HG02642 (cell line): Measurements from ENCODE around the gene ALPG.
"Not testable (repeated sequence)": the region's sequence is repeated elsewhere in the genome, so short reads cannot be mapped to it uniquely, and the experiment has no call there.

Experiments used
- ATAC-seq: cut with Tn5 transposase; IDR thresholded peaks from one replicate; pipeline ENCODE4 v1.9.1; 2021; ENCODE audit warnings: mild to moderate bottlenecking; ENCODE audit not compliant: unreplicated experiment, poor library complexity

Gene ALPG

GRCh38 chr2:232406556-232407310 lies at the start of gene ALPG:
Gene ALPG (plus strand): TSS chr2:232406844. CDS start chr2:232406895, 51 bp downstream.
- no peak for ATAC-seq

DNA sequence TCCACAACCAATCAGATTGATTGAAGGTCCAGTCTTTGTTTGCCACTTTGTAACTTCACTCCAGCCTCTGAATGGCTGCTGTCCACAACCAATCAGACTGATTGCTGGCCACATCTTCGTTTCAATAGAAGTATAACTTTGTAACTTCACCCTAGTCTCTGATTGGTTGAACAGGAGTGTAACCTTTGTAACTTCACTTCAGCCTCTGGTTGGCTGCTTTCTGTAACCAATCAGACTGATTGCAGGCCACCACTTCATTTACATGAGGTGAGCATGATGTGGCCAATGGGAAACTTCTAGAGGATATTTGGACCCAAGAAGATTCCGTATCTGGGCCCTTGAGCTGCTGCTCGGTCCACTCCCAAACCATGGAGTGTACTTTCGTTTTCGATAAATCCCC lies 45.0 kb upstream of the ALPG start:
- no peak for ATAC-seq

DNA sequence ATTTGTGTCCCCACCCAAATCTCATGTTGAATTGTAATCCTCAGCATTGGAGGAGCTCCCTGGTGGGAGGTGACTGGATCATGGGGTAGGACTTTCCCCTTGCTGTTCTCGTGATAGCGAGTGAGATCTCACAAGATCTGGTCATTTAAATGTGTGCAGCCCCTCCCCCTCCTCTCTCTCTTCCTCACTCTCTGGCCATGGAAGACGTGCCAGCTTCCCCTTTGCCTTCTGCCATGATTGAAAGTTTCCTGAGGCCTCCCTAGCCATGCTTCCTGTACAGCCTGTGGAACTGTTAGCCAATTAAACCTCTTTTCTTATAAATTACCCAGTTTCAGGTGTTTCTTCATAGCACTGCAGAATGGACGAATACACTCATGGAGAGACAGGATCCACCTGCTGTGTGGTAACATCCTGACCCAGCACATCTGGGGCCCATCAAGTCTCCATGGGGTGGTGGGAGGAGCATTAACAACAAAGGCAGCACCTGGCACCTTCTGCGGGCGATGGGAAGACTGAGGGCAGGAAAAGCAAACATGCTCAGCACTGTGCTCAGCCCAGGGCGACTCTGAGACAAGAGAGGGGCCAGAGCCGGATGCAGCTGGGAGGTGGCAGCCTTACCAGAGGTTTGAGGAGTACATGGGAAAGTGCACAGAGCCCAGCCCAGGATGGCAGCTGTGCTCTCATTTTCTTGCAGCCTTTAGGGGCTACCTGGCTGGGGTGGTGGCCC lies 44.3 kb upstream of the ALPG start:
- no peak for ATAC-seq

GRCh38 chr2:232363064-232363783 lies 43.4 kb upstream of the ALPG start:
- ATAC-seq, result not testable (repeated sequence)

DNA sequence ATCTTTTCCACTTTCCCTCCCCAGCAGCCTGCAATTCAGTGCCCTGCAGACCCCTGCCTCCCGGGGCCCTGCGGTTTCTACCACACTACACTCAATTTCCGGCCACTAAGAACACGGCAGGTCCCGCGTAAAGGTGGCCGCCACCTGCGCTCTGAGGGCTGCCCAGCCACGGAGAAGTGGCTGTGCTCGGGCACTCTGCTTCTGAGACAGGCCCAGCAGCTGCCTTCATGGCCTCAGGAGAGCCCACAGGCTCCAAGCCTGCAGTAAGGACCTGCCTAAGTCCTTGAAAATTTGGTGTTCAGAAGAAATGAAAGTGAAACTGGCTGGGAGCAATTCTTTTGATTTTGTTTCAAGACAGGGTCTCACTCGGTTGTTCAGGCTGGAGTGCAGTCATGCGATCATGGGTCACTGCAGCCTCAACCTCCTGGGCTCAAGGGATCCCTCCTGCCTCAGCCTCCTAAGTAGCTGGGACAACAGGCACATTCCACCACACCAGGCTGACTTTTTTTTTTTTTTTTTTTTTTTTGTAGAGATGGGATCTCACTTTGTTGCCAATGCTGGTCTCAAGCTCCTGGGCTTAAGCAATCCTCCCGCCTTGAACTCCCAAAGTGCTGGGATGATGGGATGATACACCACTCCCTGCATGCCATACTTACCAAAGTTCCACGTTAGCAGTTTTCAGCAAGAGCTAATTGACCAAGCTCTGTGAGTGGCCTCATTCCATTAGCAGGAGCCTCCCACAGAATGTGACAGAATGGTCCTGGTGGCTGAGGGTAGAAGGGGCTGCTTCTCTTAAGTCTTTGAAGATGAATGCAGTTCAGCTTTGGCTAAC lies 42.6 kb upstream of the ALPG start:
- ATAC-seq, result no peak

GRCh38 chr2:232364806-232365594 lies 41.6 kb upstream of the ALPG start:
- not testable (repeated sequence) for ATAC-seq

GRCh38 chr2:232365621-232366321 lies 40.9 kb upstream of the ALPG start:
- peak; percentile 44 for ATAC-seq

DNA sequence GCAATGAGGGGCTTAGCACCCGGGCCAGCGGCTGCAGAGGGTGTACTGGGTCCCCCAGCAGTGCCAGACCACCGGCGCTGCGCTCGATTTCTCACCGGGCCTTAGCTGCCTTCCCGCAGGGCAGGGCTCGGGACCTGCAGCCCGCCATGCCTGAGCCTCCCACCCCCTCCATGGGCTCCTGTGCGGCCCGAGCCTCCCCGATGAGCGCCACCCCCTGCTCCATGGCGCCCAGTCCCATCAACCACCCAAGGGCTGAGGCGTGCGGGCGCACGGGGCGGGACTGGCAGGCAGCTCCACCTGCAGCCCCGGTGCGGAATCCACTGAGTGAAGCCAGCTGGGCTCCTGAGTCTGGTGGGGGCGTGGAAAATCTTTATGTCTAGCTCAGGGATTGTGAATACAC lies 40.2 kb upstream of the ALPG start:
- ATAC-seq, result not testable (repeated sequence)

DNA sequence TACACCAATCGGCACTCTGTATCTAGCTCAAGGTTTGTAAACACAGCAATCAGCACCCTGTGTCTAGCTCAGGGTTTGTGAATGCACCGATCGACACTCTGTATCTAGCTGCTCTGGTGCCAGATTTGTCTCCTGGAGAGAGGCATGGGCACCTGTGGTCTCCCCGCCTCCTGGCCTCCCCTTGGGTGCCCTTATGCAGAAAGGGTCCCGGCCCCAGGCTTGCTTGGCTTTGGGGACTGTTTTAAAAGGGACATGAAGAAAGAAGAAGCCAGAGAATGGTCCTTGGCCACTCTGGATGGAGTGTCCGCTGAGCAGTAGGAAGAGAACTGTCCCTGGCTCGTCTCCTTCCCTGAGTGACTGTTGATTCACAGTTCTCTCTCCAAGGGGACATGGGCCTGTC lies 39.6 kb upstream of the ALPG start:
- ATAC-seq, result no peak

- ATAC-seq, result no peak
Observed at GRCh38 chr2:232367591-232368233, 38.9 kb upstream of the ALPG start.

DNA sequence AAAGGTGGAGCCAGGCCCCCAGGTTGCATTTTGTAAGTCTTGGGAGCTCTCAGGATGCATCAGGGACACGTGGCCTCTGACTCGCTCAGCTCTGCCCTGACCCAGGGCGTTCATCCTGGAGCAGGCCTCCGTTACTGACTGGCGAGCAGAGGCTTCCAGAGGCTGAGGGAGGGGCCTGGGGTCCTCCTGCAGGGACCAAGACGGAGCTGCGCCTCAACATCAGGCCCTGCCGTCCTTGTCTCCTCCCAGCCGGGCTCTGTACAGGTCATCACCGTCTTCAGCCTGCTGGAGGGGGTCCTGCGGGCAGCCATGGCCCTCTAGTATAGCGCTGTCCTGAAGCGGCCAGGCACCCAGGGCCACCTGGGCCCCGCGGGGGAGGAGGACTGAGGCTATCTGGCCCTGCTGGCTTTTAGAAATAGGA lies 38.3 kb upstream of the ALPG start:
- no peak for ATAC-seq

- no peak for ATAC-seq
Observed at GRCh38 chr2:232369126-232369951, 37.3 kb upstream of the ALPG start.

DNA sequence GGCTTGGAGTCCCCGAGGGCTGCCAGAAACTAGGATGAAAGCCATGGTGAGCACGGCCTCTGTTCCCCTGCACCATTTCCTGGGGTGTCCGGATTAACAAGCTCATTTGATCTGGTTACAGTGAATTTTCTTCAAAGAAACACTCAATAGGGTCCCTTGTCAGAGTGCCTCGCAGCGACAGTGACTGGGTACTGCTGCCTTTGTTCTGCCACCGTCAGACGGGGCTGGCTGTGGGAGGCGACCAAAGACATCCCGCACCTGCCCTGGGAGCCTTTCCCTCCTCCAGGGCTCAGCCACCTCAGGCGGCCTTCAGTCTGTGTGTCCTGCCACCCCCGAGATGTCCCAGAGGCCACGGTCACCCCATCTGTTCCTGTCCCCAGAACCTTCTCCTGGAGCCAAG lies 36.6 kb upstream of the ALPG start:
- ATAC-seq, result not testable (repeated sequence)

DNA sequence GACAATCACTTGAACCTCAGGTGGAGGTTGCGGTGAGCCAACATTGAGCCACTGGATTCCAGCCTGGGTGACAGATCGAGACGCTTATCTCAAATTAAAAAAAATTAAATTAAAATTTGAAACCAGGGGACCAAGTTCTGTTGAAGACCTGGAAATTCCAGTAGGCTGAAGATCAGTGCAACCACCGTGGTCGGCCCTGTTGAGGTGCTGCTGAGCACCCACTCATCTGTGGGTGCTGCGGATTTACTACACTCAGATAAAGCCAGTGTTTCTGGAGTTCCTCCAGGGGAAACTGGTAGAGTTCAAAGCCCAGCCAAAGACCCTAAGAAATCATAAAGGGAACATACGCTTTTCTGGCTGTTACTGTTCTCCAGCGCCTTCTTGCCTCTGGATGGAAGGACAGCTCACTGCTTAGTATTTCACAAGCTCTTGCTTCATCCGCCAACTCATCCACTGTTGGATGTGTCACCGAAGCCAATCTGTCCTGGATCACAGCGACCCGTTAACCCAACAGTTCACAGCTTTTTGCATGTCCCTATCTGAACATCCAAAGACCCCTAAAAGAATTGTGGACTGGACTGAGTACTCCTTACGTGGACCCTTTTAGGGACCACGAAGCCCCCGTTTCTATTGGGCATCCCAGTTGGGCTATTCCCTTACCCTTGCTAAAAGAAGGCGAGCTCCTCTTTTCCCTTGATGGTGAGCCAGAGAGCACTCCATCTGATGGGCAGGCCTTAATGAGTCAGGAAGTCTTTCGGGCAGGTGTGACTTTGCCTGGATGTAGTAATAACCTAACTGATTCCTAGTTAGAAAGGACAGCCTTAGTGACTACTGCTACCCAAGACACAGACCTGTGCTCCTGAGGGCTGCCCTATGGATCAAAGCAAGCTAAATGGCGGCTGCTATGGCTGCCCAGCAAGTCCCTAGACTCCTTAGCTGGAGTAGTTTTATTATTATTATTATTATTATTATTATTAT lies 34.1 kb upstream of the ALPG start:
- no peak for ATAC-seq

DNA sequence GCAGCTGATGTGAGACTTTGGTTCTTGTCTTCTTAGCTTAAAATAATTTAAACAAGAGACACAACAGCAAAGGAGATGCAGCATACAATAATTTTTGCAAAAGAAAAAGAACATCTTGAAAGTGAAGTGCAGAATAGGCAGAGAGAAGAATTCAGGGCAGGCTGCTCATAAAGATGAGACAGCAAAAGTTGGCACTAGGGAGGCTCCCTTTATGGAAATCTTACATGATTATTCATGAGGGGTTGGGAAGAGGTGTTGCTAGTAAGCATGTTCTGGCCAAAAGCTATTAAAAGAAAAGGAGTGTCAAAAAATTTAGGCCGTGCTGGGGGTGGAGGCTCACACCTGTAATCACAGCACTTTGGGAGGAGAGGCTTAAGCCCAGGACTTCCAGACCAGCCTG lies 32.3 kb upstream of the ALPG start:
- no peak for ATAC-seq

- ATAC-seq, result no peak
Observed at GRCh38 chr2:232375164-232375563, 31.5 kb upstream of the ALPG start.
